Astrocyte of the cerebellum (primary cell): Measurements from ENCODE around the gene TNRC6A.

ENCODE experiments used
- DNase-seq: peaks from one replicate; pipeline ENCODE4 v3.0.0-alpha.2; 2011; ENCODE audit warnings: low read depth
- H3K4me3 ChIP-seq: 2 replicates; pipeline ENCODE4 v1.5.1; 2011; ENCODE audit warnings: mild to moderate bottlenecking, low read depth, low read length, moderate library complexity
- CTCF ChIP-seq: IDR thresholded peaks from 2 replicates; pipeline ENCODE4 v1.5.1; 2012; ENCODE audit warnings: low read length, low read depth, moderate library complexity, mild to moderate bottlenecking; ENCODE audit errors: missing control alignments
- in situ Hi-C: cut with HindIII; loops from 2 replicates; pipeline ENCODE4 v1.10.0; 2017; ENCODE audit warnings: low sequenced_read_pairs

TNRC6A gene

GRCh38 chr16:24875466-24875865, 146.0 kb downstream of the TNRC6A start:
- no peak overlapping the region for H3K4me3 ChIP-seq
- no peak for TF ChIP-seq CTCF
- no peak for DNase-seq
- in situ Hi-C loops = no loop called here
